ENCODE results near the gene KRT72. TPM values are rescaled to one million over a fixed set of nuclear protein-coding genes. Genes with fewer than 3 reads are reported as not detected.

KRT72 gene
- total and polyA plus RNA-seq, 10 donors, result 0.52 to 2.2 (median 0.93) TPM; not detected in 1

GRCh38 chr12:52603314-52603713 lies 2.1 kb upstream of the KRT72 start:
- peaks cover 0 to 49% (median 14%) of the 10 kb centered on the region in 7 donors for H3K27me3 ChIP-seq (replicated peaks in 1 of 7)
- no peak overlapping the region for H3K4me3 ChIP-seq
- H3K9me3 ChIP-seq, result no peaks in the 10 kb centered on the region
- 36 to 86% (median 84%) methylated on average over 2 of the region's 2 CpGs for WGBS, 5 donors
- TF ChIP-seq CTCF (IDR thresholded peaks at IDR 0.05 in 8 of 11, conservative IDR thresholded peaks at IDR 0.05 in 3 of 11) (no peak), POLR2A (IDR thresholded peaks at IDR 0.05) (no peak), POLR2AphosphoS5 (IDR thresholded peaks at IDR 0.05) (no peak)
- no peak for DNase-seq
- H3K27ac ChIP-seq, result no peak overlapping the region
- no peaks in the 10 kb centered on the region for H3K36me3 ChIP-seq
- intact Hi-C loops (cut with DNase I; ENCODE audit: low total_unique reads), result no loop called here
- H3K4me1 ChIP-seq, result peaks cover 0 to 6% (median 0%) of the 10 kb centered on the region in 6 donors

DNA sequence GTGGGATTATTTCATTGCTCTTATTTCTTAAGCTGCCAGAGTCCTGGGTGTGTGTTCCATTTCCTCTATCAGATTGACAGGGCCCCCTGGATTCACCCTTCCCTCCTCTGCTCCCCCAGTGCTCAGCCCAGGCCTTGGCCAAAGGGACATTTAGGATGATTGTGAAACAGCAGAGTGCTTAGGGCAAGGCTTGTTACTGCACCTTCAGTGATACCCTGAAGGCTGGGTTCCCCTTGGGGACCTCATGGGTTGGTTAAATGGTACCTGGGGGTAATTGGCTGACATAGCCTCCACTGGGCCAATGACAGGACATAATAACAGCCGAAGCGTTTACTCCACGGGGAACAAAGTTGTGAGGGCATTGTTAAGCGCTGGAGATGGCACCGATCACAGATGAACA lies 1.3 kb upstream of the KRT72 start:
- no peaks in the 10 kb centered on the region for H3K36me3 ChIP-seq
- TF ChIP-seq POLR2A (IDR thresholded peaks at IDR 0.05) (no peak), CTCF (IDR thresholded peaks at IDR 0.05 in 8 of 11, conservative IDR thresholded peaks at IDR 0.05 in 3 of 11) (no peak), POLR2AphosphoS5 (IDR thresholded peaks at IDR 0.05) (no peak)
- WGBS, 5 donors, result 89 to 98% (median 93%) methylated on average over 5 of the region's 5 CpGs
- H3K27ac ChIP-seq, result no peak overlapping the region
- no peak for DNase-seq
- intact Hi-C loops (cut with DNase I; ENCODE audit: low total_unique reads), result no loop called here
- H3K4me3 ChIP-seq, result no peak overlapping the region
- peaks cover 0 to 6% (median 0%) of the 10 kb centered on the region in 6 donors for H3K4me1 ChIP-seq
- H3K9me3 ChIP-seq, result no peaks in the 10 kb centered on the region
- H3K27me3 ChIP-seq (replicated peaks in 1 of 7), result peaks cover 0 to 50% (median 14%) of the 10 kb centered on the region in 7 donors

DNA sequence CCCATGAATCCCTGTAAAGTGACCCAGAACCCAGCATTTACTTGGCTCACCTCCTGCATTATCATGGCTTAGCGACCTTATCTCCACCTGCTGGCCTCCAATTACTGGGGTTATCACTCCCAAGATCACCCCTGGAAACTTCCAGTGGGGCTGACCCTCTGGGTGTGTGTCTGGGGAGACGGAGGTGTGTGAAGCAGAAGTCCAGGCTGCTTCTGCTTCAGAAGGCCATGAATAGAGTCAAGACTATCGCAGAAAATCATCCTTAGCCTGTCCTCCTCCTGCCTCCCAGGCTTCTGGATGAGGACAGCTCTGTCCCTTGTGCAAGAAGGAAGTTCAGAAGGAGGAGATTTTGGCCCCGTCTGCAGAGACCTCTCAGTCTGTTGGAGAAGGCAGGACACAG lies 408 bp upstream of the KRT72 start:
- no peak for DNase-seq
- intact Hi-C loops (cut with DNase I; ENCODE audit: low total_unique reads), result no loop called here
- Histone ChIP-seq H3K4me1 (peaks cover 0 to 6% (median 0%) of the 10 kb centered on the region in 6 donors), H3K27ac (no peak overlapping the region), H3K9me3 (no peaks in the 10 kb centered on the region), H3K36me3 (no peaks in the 10 kb centered on the region), H3K27me3 (replicated peaks in 1 of 7) (peaks cover 0 to 50% (median 14%) of the 10 kb centered on the region in 7 donors), H3K4me3 (no peak overlapping the region)
- WGBS, 5 donors, result 63 to 84% (median 73%) methylated on average over 4 of the region's 4 CpGs
- TF ChIP-seq POLR2AphosphoS5 (IDR thresholded peaks at IDR 0.05), result no peak
- TF ChIP-seq CTCF (IDR thresholded peaks at IDR 0.05 in 8 of 11, conservative IDR thresholded peaks at IDR 0.05 in 3 of 11), result no peak
- no peak for TF ChIP-seq POLR2A (IDR thresholded peaks at IDR 0.05)

DNA sequence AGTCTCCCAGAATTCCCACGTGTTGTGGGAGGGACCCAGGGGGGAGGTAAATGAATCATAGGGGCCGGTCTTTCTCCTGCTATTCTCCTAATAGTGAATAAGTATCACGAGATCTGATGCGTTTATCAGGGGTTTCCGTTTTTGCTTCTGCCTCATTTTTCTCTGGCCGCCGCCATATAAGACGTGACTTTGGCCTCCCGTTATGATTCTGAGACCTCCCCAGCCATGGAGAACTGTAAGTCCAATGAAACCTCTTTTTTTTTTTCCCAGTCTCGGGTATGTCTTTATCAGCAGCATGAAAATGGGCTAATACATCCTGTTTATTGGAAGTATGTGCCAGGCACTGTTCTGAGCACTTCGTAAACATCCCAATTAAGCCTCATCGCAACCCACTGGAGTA lies 788 bp downstream of the KRT72 start:
- Histone ChIP-seq H3K36me3 (no peaks in the 10 kb centered on the region), H3K27me3 (replicated peaks in 1 of 7) (peaks cover 0 to 50% (median 14%) of the 10 kb centered on the region in 7 donors), H3K4me3 (no peak overlapping the region), H3K9me3 (no peaks in the 10 kb centered on the region), H3K4me1 (peaks cover 0 to 6% (median 0%) of the 10 kb centered on the region in 6 donors), H3K27ac (no peak overlapping the region)
- TF ChIP-seq CTCF (IDR thresholded peaks at IDR 0.05 in 8 of 11, conservative IDR thresholded peaks at IDR 0.05 in 3 of 11) (no peak), POLR2AphosphoS5 (IDR thresholded peaks at IDR 0.05) (no peak), POLR2A (IDR thresholded peaks at IDR 0.05) (no peak)
- intact Hi-C loops (cut with DNase I; ENCODE audit: low total_unique reads), result no loop called here
- no peak for DNase-seq
- 85 to 91% (median 87%) methylated on average over 12 of the region's 12 CpGs for WGBS, 5 donors

Data from spleen (tissue), 11 donors.